GM19328 (cell line): ENCODE results near the gene LY6G6C.

Experiments
- ATAC-seq: cut with Tn5 transposase; IDR thresholded peaks from one replicate; pipeline ENCODE4 v1.9.1; 2021; ENCODE audit warnings: mild to moderate bottlenecking, moderate library complexity; ENCODE audit not compliant: unreplicated experiment

LY6G6C gene

GRCh38 chr6:31742894-31743293 is 21.3 kb upstream of the LY6G6C start:
- no peak for ATAC-seq

GRCh38 chr6:31741815-31742214 is 20.3 kb upstream of the LY6G6C start:
- ATAC-seq, result no peak

GRCh38 chr6:31740397-31741223 is 19.1 kb upstream of the LY6G6C start:
- no peak for ATAC-seq

- ATAC-seq, result peak; percentile 78
Observed at GRCh38 chr6:31739639-31740396, 18.3 kb upstream of the LY6G6C start, which contains the start of gene MSH5. TSS of gene MSH5 (plus strand) at chr6:31740005. CDS start at chr6:31740467, 462 bp downstream.

GRCh38 chr6:31737991-31738979 is 16.7 kb upstream of the LY6G6C start:
- ATAC-seq, result no peak

- no peak for ATAC-seq
Observed at GRCh38 chr6:31737315-31737990, 15.9 kb upstream of the LY6G6C start.

- ATAC-seq, result no peak
Observed at GRCh38 chr6:31736768-31737314, 15.3 kb upstream of the LY6G6C start.

GRCh38 chr6:31736021-31736767 is 14.6 kb upstream of the LY6G6C start, which contains the start of gene CLIC1:
TSS of gene CLIC1 (minus strand) at chr6:31736530. CDS start at chr6:31736300, 230 bp downstream.
- ATAC-seq, result no peak

GRCh38 chr6:31734821-31735406 is 13.4 kb upstream of the LY6G6C start:
- ATAC-seq, result no peak

- no peak for ATAC-seq
Observed at GRCh38 chr6:31734247-31734820, 12.8 kb upstream of the LY6G6C start.

GRCh38 chr6:31733734-31734133 is 12.2 kb upstream of the LY6G6C start:
- ATAC-seq, result no peak

GRCh38 chr6:31732029-31732428 is 10.5 kb upstream of the LY6G6C start:
- no peak for ATAC-seq

GRCh38 chr6:31730631-31731086 is 9.1 kb upstream of the LY6G6C start:
- no peak for ATAC-seq

GRCh38 chr6:31729979-31730630 is 8.6 kb upstream of the LY6G6C start:
- ATAC-seq, result no peak

GRCh38 chr6:31729515-31729978 is 8.0 kb upstream of the LY6G6C start:
- ATAC-seq, result no peak

GRCh38 chr6:31728767-31729514 is 7.4 kb upstream of the LY6G6C start, which contains the start of gene DDAH2:
TSS of gene DDAH2 (minus strand) at chr6:31729299. CDS start at chr6:31729161, 138 bp downstream.
- no peak for ATAC-seq
